Measurements from ENCODE around the gene SLC38A2. TPM values are rescaled to one million over a fixed set of nuclear protein-coding genes. Genes with fewer than 3 reads are reported as not detected.
A peak's percentile ranks its signal among the peaks of the same experiment; 100 is the strongest.
"Not testable (repeated sequence)": the region's sequence is repeated elsewhere in the genome, so short reads cannot be mapped to it uniquely, and the experiment has no call there.

Gene SLC38A2
- total RNA-seq, 1 donor from 2014 or later, result 165 TPM

DNA sequence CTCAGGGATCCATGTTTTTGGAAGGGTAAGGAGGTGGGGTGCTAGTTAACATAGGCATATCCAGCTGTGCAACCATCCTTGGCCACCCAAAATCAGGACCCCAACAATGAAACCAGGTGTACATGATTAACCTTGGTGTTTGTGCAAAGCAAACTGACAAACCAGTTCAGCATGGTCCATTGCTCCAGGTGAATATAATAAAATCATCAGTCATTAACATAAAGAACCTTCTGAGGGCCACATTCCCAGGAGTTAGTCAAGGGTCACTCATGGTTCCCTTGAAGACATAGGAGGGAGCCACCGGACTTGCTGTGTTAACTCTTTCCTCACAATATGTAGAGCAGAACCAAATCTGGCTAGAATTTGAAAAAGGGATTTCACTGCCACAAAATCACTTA, 17.8 kb downstream of the SLC38A2 start:
- DNase-seq (no peak), ATAC-seq (no peak)
- intact Hi-C loops (cut with micrococcal nuclease), result no loop called here

DNA sequence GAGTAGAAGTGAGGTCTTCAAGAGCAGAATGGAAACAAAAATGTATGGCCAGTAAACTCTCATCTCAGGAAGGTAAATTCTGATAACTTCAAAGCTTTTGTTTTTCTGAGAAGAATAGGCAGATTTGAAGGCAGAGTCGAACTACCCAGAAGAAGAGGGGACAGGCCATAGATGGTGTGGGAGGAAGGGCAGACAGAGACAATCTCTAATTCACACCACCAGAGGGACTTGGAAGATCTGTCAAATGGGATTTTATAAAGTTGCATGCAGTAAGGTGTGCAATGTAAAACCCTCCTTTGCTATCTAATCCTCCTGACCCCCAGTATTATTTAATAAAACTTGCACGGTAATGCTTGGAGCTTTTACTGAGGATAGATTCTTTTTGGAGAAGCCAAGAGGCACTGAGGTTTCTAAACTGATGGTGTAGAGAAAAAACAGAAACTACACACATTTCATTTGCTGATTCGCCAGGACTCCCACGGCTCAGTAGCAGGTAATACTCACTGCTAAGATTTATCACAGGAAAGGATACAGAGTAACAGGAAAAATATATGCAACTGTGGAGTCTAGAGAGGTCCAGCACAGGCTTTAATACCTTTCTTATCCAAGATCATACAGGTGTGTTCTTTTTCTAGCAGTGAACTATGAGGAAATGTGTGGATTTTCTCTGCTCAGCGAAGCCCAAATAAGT, 18.3 kb downstream of the SLC38A2 start:
- ATAC-seq (no peak), DNase-seq (no peak)
- intact Hi-C loops (cut with micrococcal nuclease), result no loop called here

DNA sequence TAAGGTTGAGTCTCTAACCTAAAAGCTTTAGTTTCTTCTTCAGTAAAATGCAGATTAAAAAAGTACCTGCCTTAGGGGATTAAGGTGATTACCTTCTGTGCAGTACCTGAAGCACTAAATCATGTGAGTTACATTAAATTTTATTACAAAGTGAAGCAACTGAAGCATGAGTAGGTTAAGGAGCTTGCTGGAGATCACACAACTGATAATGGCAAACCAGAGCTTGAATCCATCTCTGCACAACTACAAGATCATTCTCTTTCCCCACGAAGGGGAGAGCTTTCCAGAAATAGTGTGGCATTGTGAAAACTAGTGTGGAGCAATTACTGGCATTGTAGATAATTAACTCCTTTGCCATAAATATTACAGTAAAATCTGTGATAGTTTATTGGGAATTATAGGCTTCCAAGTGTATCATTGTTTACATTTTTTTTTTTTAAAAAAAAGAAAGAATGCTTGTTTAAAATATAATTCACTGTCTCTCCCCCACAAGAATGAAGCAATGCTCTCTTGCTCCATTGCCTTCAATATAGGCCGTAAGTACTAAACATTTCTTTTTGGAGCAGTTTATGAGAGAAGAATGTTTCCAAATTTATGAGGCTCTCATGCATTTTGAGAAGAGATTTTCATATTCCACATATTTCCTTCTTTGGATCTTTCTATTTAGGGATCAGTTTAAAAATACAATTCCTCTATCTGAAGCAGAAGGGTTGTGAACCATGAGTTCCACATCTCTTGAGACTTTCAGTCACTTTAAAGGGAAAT, 20.5 kb downstream of the SLC38A2 start:
- intact Hi-C loops (cut with micrococcal nuclease), result no loop called here
- ATAC-seq, result no peak
- no peak for DNase-seq

DNA sequence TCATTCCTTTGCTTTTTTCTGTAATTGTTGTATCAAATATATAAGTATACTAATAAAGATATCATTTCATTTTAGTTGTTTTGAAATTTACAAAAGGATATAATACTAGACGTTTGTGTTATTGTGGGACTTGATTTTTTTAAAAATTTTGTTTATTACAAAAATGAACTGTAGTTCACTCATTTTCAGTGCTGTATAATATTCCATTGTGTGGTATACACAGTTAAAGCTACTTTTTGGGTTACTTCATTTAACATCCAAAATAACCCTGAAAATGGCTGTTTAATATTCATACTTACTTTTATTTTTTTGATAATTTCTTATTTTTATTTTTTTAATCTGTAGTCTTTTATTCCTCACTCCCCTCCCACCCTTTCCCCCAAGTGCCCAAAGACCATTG, 21.4 kb downstream of the SLC38A2 start:
- DNase-seq, result no peak
- intact Hi-C loops (cut with micrococcal nuclease), result no loop called here
- no peak for ATAC-seq

DNA sequence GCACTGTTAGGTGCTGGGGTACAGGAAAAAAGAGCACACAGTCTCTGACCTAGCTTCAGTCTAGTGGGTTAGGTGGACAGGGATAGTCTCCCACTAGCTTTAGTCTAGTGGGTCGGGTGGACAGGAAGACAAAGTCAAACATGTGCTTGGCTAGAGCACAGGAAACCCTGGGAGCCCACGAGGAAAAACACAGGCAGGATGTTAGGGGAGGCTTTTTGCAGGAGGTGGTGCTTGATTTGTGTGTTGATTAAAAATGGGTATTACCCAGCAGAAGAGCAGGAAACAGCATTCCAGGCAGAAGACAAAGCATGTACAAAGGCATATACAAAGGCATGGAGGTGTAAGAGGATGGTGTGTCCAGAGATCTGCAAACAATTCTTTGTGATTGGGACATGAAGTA, 23.3 kb downstream of the SLC38A2 start:
- DNase-seq (no peak), ATAC-seq (no peak)
- intact Hi-C loops (cut with micrococcal nuclease), result no loop called here

DNA sequence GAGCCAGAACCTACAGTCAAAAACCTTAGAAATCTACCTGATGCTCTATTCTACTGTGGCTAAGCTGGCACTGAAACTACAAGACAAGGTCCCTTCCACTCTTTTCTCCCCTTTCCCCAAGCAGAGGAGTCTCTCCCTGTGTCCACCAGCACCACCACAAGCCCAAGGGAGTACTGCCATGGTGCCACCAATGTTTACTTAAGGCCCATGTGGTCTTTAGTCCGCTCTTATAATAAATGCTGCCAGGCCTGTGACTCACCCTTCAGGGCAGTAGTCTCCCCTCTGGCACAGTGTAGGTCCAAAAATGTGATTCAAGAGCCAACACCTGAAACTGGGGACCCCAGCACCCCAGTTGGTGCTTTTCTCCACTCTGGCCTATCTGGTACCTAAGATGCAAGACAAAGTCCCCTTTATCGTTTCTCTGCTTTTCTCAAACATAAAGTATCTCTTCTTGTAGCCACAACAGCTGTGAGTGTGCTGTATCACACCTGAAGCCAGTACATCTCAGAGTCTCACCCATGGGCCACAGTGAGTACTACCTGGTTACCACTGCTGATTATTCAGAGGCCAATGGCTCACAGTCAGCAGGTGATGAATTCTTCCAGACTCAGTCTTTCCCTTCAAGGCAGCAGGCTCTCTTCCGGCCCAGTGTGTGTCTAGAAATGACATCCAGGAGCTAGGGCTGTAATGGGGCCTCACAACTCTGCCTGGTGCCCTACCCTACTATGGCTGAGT, 29.3 kb downstream of the SLC38A2 start:
- ATAC-seq, result no peak
- intact Hi-C loops (cut with micrococcal nuclease), result loop anchor here (5.0 kb wide), 1 partner anchor 679 kb away; no protein-coding TSS in a partner anchor
- no peak for DNase-seq

DNA sequence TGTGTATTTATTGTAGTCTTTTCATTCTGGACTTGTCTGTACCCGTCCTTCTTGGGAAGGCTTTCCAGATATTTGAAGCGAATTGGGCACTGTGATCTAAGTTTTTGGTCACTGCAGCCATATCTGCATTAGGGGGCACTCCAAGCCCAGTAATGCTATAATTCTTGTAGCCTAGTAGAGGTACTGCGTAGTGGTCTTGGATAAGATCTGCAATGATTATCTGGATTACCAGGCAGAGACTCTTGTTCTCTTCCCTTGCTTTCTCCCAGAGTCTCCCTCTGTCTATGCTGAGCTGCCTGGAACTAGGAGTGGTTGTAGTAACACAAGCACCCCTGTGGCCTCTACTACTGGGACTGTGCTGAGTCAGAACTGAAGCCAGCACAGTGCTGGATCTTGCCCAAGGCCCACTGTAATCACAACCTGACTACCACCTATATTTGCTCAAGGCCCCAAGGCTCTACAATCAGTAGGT, 30.0 kb downstream of the SLC38A2 start:
- ATAC-seq (peak; percentile 87), DNase-seq (peak; percentile 19)
- intact Hi-C loops (cut with micrococcal nuclease), result loop anchor here (5.0 kb wide), 1 partner anchor 680 kb away; no protein-coding TSS in a partner anchor

DNA sequence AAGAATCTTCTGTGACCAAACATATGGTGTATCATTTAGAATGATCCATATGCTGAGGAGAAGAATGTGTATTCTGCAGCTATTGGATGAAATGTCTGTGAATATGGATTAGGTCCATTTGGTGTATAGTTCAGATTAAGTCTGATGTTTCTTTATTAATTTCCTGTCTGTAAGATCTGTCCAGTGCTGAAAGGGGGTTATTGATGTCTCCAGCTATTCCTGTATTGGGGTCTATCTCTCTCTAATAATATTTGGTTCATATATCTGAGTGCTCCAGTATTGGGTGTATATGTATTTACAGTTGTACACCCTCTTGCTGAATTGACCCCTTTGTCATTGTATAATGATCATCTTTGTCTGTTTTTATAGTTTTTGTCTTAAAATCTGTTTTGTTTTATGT, 33.5 kb downstream of the SLC38A2 start:
- DNase-seq (no peak), ATAC-seq (no peak)
- intact Hi-C loops (cut with micrococcal nuclease), result loop anchor here (10.0 kb wide), 1 partner anchor 586 kb away; no protein-coding TSS in a partner anchor

DNA sequence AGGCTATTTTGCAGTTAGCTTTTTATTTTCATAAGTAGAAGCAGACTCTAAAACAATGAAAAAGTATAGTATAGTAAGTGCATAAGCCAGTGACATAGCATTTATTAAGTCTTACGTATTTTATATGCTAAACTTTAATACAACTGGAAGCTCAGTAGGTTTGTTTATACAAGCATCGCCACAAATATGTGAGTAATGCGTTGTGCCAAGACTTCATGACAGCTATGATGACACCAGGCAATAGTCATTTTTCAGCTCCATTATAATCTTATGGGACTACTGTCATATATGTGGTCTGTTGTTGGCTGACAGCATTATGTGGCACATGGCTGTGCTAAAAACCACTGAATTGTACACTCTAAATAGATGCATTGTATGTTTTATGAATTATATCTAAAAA, 40.3 kb downstream of the SLC38A2 start:
- no peak for ATAC-seq
- intact Hi-C loops (cut with micrococcal nuclease), result loop anchor here (10.0 kb wide), 1 partner anchor 593 kb away; no protein-coding TSS in a partner anchor
- DNase-seq, result no peak

DNA sequence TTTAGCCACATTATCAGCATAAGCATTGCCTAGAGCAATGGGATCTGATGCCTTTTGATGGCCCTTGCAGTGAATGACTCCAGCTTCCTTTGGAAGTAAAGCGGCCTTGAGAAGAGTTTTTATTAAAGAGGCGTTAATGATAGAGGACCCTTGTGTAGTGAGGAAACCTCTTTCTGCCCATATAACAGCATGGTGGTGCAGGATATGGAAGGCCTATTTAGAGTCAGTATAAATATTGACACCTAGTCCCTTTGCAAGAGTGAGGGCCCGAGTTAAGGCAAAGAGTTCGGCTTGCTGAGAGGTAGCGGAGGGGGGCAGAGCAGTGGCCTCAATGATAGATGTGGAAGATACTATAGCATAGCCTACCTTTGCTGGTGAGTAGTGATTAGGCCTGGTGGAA, 47.5 kb downstream of the SLC38A2 start:
- ATAC-seq; intact Hi-C loops (cut with micrococcal nuclease); DNase-seq: not testable (repeated sequence)

DNA sequence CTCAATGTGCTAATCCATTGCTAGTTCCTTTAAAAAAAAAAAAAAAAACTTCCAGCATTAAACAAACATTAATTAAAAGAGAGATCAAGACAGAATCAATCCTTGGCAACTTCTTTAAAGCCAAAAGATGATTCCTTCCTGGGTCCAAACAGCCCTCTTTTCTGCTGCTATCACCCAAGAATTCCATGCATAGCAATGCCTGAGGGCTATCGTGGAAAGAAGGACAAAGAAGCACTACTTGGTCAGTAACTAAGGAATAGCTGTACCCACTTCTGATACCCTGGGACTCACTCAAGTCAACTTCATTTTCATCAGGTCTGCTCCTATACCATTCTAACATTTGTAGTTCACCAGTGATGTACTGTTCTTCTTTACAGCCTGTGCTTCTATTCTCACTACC, 51.8 kb downstream of the SLC38A2 start:
- ATAC-seq, result no peak

DNA sequence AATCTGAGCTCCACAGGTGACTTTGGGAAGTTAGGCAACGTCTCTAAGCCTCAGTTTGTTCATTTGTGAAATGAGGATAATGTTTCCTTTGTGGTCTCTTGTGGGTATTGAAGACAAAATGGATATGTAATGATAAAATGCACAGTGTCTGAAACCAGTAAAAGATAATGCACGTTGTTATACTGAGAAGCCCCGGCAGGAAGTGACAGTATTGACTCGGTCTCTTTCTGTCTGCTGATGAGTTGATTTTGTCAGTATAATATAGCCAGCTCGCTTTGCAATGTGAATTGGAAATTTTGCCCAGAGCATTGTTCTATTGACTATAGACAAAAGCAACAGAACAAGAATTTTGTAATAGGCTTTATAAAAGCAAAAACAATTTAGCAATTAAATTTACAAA, 54.5 kb downstream of the SLC38A2 start:
- ATAC-seq (no peak), DNase-seq (no peak)
- intact Hi-C loops (cut with micrococcal nuclease), result no loop called here

More for the DNA sequence above, 51.8 kb downstream of the SLC38A2 start:
- intact Hi-C loops (cut with micrococcal nuclease), result no loop called here
- no peak for DNase-seq

Other genes with a start within 250 kb of the SLC38A2 start
- 161 TPM for gene SLC38A1, start 103.7 kb downstream of the SLC38A2 start, total RNA-seq